GM12874 (cell line): ENCODE results near the gene GREB1L.

Experiments
- TF ChIP-seq, protein P1 (sequence below): IDR thresholded peaks from 2 replicates; pipeline ENCODE4 v1.5.1; 2011; ENCODE audit warnings: low read depth, mild to moderate bottlenecking, control low read depth, low read length, moderate library complexity; ENCODE audit not compliant: insufficient read depth

GREB1L gene

DNA sequence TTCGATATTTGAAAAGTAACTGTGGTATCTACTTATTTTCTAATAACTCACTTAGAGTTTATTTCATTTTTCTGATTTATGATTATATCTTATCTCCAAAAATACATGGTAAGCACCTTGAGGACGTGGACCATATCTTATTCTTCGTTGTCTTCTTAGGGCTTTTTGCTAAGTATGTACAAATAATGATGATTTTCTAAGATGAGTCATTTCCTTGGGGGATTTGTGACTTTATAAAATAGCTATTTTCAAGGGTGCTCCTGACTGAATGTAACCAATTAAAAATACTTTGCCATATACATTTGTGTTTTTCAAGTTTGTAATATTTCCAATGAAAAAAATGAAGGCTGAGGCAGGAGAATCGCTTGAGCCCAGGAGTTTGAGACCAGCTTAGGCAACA is 56.3 kb downstream of the GREB1L start:
- TF ChIP-seq, protein P1, sequence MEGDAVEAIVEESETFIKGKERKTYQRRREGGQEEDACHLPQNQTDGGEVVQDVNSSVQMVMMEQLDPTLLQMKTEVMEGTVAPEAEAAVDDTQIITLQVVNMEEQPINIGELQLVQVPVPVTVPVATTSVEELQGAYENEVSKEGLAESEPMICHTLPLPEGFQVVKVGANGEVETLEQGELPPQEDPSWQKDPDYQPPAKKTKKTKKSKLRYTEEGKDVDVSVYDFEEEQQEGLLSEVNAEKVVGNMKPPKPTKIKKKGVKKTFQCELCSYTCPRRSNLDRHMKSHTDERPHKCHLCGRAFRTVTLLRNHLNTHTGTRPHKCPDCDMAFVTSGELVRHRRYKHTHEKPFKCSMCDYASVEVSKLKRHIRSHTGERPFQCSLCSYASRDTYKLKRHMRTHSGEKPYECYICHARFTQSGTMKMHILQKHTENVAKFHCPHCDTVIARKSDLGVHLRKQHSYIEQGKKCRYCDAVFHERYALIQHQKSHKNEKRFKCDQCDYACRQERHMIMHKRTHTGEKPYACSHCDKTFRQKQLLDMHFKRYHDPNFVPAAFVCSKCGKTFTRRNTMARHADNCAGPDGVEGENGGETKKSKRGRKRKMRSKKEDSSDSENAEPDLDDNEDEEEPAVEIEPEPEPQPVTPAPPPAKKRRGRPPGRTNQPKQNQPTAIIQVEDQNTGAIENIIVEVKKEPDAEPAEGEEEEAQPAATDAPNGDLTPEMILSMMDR, result no peak

- TF ChIP-seq, protein P1, result no peak
These were observed 58.2 kb downstream of the GREB1L start for GRCh38 chr18:21300035-21300907.

GRCh38 chr18:21300908-21301200 is 58.8 kb downstream of the GREB1L start:
- TF ChIP-seq, protein P1, result no peak

DNA sequence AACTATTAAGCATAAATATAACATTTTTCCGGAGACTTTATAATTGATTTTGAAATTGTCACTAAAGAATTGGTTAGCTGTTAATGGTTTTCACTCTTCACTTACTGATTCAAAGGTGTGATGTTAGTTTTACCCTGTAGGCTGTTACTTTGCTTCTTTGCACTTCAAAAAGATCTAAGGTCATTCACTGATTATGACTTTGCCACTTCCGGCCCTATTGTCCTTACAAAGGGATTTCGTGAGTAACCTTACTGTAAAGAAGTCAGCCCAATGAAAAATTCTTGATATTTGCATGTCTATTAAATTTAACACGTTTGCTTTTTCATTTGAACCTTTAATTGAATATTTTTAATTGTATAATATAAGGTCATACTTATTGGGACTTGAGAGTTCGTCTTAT is 61.4 kb downstream of the GREB1L start:
- TF ChIP-seq, protein P1, result no peak

DNA sequence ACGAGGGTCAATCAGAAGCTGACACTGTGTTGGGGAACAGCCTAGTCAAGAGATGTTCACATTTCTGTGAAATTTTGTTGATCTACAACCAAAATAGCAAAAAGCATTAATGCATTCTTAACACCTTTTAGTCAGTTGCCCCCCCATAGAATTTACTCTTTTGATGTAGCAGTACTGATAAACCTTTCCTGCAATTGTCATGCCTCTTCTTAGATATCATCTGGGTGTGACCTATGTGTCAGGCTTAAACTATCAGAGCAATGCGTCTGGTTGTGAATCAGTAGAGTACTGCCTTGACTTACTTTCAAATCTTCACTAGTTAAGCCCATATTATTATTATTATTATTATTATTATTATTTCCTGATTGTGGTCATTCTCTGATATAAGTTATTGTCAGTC is 61.9 kb downstream of the GREB1L start:
- TF ChIP-seq, protein P1, result no peak

DNA sequence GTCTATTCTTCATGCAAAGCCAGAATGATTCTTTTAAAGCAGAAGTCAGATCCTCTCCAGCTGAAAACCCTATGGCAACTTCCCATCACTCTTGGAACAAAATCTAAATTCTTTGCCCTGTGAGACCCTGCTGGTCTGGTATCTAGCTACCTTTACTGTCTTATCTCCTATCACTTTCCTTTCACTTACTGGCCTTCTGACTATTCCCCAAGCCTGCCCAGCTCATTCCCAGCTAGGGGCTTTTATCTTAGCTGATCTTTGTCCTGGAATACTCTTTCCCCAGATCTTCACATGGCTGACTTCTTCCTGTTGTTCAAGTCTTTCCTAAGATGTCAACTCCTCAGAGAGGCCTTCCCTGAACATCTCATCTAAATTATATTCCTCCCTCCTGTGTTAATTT is 63.6 kb downstream of the GREB1L start:
- TF ChIP-seq, protein P1, result no peak

- TF ChIP-seq, protein P1, result no peak
These were observed 64.3 kb downstream of the GREB1L start for GRCh38 chr18:21306368-21306767.
